Stimulated activated CD4-positive, alpha-beta T cell treated with anti-CD3 and anti-CD28 coated beads, Interleukin-12 subunit alpha, Interleukin-12 subunit beta, amount 100 ng/mL, for 4 hours (primary cell): Measurements from ENCODE around the gene ELP1.
"Not testable (repeated sequence)": the region's sequence is repeated elsewhere in the genome, so short reads cannot be mapped to it uniquely, and the experiment has no call there.

Source experiments
- DNase-seq: peaks from one replicate; pipeline ENCODE4 v3.0.0-alpha.2; 2020

Gene ELP1

DNA sequence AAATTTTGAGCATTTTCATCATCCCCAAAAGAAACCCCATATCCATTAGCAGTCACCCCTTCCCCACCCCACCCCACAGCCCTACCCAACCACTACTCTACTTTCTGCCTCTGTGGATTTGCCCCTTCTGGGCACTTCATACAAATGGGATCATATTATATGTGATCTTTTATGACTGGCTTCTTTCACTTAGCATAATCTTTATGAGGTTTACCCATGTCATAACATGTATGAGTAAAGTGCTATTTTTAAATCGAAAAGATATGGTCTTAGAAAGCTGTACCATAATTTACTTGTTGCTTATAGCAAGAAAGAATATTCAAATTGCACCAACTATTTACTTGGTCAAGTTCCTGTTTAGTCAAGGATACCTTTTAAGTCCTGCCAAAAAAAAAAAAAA lies 12.7 kb downstream of the ELP1 start:
- no peak for DNase-seq

DNA sequence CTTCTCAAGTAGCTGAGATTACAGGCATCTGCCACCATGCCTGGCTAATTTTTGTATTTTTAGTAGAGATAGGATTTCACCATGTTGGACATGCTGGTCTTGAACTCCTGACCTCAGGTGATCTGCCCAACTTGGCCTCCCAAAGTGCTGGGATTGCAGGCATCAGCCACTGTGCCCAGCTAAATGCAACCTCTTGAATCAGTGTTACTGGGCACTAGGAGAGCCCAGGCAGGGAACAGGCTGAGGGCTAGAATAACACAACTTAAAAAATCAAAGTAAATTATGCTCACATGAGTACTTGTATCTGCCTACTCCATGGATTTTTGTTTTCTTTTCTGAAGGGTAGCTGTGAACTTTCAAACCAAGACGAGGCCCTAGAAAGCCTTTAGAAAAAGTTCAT lies 13.5 kb downstream of the ELP1 start:
- DNase-seq, result not testable (repeated sequence)

DNA sequence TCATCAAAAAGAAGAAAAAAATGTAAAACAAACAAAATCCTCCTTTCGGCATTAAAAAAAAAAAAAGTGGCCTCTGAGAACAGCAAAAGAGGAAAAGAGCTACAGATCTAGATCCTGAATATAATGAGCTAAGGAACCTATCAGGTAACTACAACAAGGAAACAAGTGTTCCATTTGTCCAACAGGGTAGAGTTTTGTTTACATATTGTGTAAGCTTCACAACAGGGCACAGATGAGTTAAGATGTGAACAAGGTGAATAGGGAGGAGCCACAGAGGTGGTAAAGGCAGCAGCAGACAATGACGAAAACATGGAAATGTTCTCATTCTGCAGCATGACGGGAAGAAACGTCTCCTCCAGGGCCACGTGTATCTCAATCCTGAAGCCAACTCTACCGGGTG lies 14.4 kb downstream of the ELP1 start:
- DNase-seq, result no peak

DNA sequence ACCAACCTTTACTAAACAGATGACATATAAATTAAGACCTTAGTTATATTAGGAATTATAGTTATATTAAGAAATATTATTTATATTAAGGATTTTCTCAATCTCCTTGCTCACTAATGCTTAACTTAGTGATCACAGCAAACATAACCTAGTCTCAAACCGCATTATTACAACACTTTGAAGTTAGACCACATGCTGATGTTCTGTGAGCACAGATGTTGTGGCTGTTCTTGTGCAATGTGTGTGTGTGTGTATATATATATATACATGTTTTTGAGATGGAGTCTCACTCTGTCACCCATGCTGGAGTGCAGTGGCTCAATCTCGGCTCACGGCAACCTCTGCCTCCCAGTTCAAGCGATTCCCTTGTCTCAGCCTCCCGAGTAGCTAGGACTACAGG lies 20.5 kb downstream of the ELP1 start:
- no peak for DNase-seq

DNA sequence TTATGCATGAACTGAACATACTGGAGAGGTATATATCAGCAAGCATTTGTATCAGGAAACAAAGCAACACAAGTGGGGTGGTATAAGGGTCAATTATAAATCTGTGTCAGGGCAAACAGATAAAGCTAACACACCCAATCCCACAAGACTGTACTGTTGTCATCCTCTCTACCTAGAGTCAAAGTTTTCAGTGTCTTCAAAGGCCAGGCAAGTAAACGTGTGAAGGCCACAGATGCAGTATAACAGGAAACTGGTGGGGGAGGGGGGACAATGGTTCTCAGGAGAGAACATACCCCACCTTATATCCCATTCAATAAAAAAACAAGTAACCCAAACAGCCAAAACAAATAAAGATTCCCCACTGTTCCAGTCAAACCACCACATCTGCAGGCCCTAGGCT lies 22.1 kb downstream of the ELP1 start:
- DNase-seq, result no peak

DNA sequence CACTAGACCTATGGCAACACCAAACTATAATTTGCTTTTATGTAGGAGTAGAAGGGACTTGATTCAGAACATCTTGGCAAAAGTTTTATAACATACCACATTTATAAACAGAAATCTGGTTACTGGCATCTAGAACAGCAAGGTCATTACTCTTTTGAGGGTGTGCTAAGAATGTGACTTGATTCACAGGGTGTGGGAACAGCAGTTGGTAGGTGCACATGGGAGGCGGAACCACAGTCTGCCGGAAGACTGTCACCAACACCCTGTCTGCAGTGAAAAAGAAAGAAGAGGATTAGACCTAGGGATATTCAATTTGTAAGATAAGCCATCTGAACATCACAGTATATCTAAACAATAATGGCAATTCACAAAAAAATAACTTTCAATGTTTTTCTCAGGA lies 23.0 kb downstream of the ELP1 start:
- no peak for DNase-seq

DNA sequence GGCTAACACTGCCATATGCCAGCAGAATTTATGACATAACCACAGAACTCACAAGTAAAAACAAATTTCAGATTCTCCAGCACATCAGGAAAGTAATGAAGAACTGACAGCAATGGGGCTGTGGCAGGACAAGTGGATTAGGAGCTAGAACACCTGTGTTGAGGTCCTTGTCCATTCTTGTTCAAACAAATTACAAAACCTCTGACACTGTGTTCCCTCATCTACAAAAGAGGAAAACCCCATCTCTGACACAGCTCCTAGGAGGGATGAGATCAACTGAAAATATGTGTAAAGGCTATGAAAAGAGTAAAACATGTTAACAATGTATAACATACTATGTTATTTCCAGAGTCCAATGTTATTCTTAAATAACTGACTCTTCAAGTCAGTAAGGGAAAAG lies 23.5 kb downstream of the ELP1 start:
- DNase-seq, result no peak

DNA sequence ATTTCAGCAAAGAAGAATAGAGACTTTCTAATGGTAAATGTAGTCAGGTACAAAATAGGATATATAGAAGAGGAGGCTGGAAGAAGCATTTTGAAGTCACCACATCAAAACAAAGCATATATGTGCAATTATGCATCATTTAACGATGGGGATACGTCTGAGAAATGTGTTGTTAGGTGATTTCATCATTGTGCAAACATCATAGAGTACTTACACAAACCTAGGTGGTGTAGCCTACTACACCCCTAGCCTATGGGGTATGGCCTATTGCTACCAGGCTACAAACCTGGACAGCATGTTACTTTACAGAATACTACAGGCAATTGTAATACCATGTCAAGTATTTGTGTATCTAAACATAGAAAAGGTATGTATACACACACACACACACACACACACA lies 28.4 kb downstream of the ELP1 start:
- no peak for DNase-seq

DNA sequence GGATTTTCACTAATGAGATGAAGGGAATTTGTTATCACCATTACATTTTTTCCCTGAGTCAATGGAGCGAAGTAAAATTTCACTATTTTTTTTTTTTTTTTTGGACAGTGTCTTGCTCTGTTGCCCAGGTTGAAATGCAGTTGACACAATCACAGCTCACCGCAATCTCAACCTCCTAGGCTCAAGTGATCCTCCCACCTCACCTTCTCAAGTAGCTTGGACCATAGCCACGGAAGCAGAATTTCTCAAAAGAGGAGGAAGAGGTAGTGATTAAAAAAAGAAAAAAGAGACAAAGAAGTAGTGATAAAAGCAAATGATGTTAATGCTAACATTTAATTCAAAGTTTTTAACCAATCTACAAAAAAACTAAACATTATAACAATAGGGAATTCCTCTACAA lies 29.8 kb downstream of the ELP1 start:
- DNase-seq, result no peak

DNA sequence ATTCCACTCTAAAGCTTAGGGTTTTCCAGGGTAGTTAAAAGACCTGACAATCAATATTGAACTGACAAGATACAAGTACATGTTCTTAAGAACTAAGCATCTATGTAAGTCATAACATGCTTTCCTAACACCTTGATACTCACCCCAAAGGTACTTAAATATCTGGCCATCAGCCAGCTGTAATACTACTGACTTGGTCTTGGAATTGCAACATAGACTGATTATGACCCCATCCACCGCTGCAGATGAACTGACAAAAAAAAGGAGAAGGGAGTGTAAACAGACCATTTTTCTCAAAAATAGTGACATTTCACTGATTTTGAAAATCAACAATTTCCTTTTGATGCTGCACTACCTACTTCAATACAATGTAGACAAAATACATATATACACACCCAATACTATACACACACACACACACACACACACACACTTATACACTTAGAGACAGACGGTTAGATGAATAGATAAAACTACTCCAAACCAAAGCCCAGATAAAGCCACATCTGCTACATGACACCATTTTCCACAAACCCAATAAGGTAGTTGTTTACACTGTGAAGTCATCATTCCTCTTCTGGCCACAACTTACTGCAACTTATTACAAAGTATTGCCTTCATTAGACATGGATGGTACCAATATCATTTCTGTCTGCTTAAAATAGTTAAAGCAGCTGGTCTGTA lies 30.4 kb downstream of the ELP1 start:
- DNase-seq, result no peak

DNA sequence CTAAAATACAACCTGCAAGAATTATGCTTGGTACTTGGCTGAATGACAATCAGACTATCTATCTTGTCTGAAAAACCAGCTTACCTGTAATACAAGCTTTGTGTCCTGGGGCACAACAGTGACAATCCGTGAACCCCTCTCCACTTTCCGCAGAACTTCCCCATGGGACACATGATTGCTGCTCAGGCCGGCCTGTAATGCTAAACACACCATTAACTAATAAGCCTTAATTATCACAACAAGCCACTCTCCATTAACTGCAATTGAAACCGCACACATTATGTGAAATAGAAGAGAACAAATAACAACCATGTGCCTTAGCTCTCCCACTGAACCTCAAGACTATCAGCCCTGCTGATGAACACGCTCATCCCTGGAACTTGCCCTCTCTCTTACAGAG lies 33.7 kb downstream of the ELP1 start:
- DNase-seq, result no peak

DNA sequence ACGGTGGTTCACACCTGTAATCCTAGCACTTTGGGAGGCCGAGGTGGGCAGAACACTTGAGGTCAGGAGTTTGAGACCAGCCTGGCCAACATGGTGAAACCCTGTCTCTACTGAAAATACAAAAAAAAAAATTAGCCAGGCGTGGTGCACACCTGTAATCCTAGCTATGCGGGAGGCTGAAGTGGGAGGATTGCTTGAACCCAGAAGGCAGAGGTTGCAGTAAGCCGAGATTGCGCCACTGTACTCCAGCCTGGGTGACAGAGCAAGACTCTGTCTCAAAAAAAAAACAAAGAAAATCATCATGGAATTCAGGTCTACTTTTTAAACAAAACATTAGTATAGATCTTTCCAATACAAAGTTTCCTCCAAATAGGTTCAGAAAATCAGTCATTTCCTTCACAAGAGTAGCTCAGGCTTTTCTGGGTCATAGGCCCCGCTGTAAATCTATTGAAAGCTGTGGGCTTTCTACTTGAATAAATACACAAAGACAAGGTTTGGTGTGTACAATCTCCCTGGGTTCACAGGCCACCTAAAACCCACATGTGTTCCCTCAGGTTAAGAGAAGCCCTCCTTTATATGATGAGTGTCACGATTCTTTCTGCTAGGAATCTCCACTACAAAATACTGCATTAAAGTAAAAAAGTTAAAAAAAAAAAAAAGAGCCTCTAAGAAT lies 34.8 kb downstream of the ELP1 start:
- DNase-seq, result not testable (repeated sequence)

DNA sequence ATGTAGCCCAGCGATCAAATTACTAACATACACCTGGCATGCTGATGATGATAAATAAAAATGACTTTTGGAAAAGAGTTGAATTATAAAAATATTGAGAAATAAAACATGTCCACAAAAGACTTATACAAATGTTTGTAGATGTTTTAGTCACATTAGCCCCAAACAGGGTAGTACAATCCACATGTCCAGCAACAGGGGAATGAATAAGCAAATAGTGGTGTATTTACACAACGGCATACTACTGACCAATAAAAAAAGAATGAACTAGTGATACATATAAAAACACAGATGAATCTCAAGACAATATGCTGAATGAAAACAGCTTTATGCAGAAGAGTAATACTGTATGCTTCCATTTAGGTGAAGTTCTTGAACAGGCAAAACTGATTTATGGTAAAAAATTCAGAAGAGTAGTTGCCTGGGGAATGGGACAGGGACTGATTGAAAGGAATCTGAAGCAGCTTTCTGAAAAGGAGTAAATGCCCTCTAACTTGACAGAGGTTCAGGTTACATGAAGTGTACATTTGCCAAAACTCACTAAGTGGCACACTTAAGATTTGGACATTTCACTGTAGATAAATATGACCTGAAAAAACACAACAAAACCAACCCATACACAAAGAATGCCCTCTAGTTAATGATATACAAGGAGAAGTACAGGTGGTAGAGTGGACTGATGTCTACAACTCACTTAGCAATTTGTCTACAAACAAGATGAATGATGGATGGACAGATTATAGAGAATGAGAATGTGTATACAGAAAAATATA lies 36.4 kb downstream of the ELP1 start:
- DNase-seq, result no peak

DNA sequence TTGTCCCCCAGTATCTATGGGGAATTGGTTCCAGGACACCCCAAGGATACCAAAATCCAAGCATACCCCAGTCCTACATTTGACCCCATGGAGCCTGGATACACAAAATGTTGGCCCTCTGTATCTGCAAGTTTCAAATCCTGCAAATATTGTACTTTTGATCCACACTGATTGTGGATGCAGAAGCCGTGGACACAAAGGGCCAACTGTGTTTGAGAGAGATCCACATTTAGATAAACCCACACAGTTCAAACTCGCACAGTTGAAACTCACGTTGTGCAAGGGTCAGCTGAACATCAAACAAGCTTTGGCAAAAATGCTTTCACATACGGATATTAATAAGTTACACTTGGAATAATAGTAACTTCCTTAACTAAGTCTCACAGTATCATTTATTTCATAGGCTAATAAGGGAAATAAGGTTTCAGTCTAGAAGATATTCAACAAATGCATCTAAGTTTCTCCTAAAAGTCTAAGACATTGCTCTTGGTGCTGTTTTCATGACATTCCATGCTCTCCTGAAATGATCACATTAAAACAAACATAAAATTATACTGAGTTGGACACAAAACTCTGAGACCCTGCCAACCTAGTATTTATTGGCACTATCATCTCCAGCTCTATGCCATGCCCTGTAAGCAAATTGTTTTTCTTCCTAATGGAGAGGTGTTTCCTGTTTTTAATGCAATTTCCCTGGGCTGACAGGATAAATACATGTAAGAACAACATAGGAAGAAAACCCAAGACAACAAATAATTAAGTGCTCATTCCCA lies 39.5 kb downstream of the ELP1 start:
- no peak for DNase-seq

DNA sequence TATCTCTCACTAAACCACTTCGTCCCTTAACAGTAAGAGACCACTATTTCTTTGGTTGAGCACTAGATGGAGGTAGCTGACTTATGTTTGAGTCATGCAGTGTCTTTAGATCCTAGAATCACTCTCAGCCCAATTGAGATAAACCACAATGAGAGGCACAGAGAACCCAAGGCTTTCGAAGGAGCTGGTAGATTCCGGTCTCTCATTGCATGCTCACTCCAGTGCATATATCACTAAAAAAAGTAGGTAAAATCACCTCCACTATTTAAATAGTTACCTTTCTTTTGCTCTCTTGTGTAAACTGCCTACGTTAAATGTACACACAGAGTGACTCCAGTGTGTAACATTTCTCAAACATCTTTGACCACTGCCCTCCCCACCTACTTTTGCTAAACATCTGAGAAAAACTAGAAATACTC lies 44.3 kb downstream of the ELP1 start:
- no peak for DNase-seq

DNA sequence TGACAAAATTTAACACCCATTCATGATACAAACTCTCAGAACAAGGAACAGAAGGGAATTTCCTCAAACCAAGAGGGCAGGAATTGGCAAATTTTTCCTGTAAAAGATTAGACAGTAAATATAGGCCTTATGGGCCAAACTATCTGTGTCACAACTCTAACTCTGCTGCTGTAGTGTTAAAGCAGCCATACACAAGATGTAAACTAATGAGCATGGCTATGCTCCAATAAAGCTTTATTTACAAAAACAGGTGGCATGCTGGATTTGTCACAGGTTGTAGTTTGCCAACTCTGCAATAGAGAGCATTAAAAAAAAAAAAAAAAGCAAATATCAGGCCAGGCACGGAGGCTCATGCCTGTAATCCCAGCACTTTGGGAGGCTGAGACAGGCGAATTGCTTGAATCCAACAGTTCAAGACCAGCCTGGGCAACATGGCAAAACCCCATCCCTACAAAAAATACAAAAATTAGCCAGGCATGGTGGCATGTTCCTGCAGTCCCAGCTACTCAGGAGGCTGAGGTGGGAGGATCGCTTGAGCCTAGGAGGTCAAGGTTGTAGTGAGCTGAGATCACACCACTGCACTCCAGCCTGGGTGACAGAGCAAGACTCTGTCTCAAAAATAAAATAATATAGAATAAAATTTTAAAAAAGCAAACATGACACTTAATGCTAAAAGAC lies 47.2 kb downstream of the ELP1 start:
- DNase-seq, result not testable (repeated sequence)

DNA sequence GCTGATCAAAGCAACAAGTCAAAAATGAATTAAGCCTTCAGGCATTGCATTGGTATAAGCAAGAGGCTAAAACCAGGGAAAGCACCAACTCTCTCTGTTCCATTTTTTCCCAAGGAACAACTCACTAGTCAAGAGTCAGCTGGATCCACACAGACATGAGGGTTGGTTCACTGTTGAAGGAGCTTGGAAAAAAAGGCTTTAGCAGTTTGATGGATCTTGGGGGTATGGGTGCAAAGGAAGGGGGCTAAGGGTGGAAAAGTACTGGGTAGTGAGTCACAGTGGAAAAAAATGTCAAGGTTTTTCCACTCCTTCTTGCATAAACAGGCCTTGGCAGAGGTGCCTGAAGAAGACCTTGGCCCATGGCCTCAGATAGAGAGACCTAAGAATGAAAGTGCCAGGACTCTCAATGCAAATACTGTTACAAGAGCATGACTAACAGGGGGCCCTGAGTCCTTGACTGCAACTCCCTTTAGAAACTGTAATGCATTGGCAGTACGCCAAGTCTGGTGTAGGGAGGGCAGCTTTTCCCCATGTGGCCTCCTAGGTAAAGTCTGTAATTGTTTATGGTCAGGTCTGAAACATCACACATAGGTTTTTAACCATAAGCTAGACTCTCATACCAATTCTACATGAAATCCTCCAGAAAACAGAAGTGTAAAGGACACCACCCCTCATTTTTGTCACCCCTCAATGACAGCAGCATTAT lies 48.1 kb downstream of the ELP1 start:
- DNase-seq, result peak; percentile 22

DNA sequence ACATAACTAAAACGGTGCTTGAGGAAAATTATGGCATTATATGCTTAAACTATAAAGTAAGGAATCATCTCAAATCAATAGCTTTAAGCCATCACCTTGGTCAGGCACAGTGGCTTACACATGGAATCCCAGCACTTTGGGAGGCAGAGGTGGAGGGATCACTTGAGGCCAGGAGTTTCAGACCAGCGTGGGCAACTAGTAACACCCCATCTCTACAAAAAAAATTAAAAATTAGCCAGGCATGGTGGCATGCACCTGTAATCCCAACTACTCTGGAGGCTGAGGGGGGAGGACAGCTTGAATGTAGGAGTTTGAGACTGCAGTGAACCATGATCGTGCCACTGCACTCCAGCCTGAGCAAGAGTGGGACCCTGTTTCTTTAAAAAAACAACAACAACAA lies 49.2 kb downstream of the ELP1 start:
- DNase-seq, result no peak

DNA sequence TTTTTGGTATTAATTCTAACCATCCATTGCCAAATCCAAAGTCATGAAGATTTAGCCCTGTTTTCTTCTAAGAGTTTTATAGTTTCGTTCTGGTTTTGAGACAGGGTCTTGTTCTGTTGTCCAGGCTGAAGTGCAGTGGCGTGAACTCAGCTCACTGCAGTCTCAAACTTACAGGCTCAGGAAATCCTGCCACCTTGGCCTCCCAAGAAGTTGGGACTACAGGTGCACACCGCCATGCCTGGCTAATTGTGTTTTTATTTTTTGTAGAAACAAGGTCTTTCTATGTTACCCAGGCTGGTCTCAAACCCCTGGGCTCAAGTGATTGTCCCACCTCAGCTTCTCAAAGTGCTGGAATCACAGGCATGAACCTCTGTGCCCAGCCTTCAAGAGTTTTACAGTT lies 50.8 kb downstream of the ELP1 start:
- DNase-seq, result no peak

DNA sequence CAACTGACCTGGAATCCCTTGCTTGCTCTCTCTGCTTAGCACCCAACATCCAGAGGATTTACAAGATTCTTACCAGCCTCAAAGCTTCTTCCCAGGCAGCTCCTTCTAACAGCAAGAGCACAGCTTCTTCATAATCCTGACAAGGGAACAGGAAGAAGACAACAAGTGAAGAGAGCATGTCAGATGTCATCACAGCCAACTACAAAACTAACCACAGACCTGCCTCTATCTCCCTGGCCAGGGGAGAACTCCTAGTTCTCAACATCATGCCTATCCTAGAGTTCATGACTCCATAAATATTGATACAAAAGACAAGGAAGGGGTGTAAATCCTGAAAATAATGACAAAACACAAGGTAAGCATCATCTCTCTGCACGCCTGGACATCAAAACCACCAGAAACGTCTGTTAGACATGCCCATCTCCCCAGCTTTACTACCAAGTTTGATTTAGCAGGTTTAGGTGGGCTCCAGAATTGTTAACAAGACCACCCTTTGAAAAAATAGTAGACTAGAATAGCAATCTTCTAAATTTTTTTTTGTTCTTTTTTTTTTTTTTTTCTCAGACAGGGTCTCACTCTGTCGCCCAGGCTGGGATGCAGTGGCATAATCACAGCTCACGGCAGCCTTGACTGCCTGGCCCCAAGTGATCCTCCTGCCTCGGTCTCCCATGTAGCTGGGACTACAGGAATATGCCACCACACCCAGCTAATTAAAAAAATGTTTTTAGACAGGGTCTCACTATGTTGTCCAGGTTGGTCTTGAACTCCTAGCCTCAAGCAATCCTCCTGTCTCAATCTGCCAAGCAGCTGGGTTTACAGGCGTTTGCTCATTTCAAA lies 51.7 kb downstream of the ELP1 start:
- no peak for DNase-seq

DNA sequence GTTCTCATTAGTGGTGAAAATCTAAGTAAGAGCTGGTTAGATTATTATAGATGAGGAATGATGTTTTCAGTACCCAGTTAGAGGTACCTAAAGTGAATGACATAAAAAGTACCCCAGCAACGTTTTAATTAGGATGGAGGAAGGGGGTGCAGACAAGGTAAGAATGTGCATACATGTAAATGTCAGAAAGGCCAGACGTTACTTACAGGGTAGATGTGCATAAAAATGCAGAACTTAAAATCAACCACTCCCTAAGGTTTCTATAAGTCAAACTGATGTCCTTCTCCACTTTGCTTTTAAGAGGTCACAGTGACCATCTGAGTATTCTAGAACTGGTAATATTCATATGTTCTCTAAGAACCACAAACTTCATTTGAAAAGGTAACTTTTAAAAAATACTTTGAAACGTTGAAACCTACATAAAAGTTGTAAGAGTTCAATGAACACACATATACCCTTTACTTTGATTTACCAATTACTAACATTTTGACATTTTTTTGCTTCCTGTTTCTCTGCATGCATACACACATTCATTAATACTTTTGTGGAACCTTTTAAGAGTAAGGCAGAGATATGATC lies 53.1 kb downstream of the ELP1 start:
- DNase-seq, result no peak
